Cardiac muscle cell (in vitro differentiated cells and primary cell): ENCODE results near the gene RASGRP3. TPM values are rescaled to one million over a fixed set of nuclear protein-coding genes. Genes with fewer than 3 reads are reported as not detected.

ENCODE experiments used
- DNase-seq, 2 donors: peaks; one replicate each; pipeline versions ENCODE4 v3.0.0 to v3.0.0-alpha.2; 2010 to 2017; ENCODE audit warnings: low read depth in 1 of 2, low spot score in 1 of 2
- H3K27ac ChIP-seq: fragments of 200-600 bp; sonication (generic); 2 replicates; pipeline ENCODE4 v1.5.1; 2016
- H3K27me3 ChIP-seq: fragments of 200-600 bp; sonication (generic); 2 replicates; pipeline ENCODE4 v1.6.0; 2016; ENCODE audit warnings: control low read depth
- H3K36me3 ChIP-seq: fragments of 200-600 bp; sonication (generic); 2 replicates; pipeline ENCODE4 v1.5.1; 2016; ENCODE audit warnings: control low read depth
- H3K4me1 ChIP-seq: fragments of 200-600 bp; sonication (generic); 2 replicates; pipeline ENCODE4 v1.8.1; 2017; ENCODE audit warnings: low read depth, mild to moderate bottlenecking, mixed run types
- H3K4me3 ChIP-seq: fragments of 200-600 bp; sonication (generic); 2 replicates; pipeline ENCODE4 v1.5.1; 2016; ENCODE audit warnings: mild to moderate bottlenecking
- H3K9me3 ChIP-seq: fragments of 200-600 bp; sonication (generic); 2 replicates; pipeline ENCODE4 v1.5.1; 2017; ENCODE audit warnings: low read depth, mild to moderate bottlenecking, control low read depth
- polyA plus RNA-seq: library from polyadenylated mRNA; unstranded; fragments of >200 nt; fragmentation: Nextera tagmentation; extraction: Ambion mirVana; gene quantifications from 2 replicates; pipeline ENCODE4 v1.2.1, GENCODE V29; 2016
- total RNA-seq: library from RNA; depleted of rRNA; stranded (reverse); fragments of >200 nt; gene quantifications from 2 replicates; pipeline ENCODE4 v1.2.3, GENCODE V29; 2016
- TF ChIP-seq, protein P1 (sequence below): IDR thresholded peaks from 2 replicates; pipeline ENCODE4 v1.5.1; 2012; ENCODE audit warnings: low read depth, mild to moderate bottlenecking, low read length

RASGRP3 gene
- total and polyA plus RNA-seq, 2 experiments from 2014 or later, result 19.8 to 21.3 TPM

DNA sequence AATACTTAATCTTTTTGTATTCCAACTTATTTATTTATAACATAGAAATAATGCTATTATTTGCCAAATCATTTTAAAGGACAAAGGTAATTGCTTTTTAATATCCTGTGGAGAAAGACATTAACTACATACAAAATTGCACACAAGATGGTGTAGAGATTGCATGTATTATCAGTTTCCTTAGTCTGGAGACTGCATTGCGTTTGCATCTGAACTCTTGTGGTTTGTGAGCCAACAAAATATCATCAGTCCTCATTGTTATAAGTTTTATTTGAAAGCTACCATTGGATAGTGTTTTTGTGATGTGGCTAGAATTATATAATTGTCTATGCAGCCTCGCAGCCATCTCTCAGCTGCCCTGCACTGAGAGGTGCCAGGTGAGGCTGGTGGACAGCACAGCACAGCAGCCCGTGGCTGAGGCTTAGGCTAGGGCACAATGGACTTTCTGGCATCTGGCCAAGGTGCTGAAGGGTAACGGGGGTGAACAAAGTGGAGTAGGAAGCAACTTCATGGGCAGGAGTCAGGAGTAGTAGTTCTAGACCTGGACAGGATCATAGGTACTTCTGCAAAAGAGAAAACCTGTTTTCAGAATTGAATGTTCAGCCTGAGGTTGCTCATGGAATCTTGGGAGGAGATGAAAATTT is 15.1 kb downstream of the RASGRP3 start:
- DNase-seq, result peak in 1 of 2 donors; percentile 38

DNA sequence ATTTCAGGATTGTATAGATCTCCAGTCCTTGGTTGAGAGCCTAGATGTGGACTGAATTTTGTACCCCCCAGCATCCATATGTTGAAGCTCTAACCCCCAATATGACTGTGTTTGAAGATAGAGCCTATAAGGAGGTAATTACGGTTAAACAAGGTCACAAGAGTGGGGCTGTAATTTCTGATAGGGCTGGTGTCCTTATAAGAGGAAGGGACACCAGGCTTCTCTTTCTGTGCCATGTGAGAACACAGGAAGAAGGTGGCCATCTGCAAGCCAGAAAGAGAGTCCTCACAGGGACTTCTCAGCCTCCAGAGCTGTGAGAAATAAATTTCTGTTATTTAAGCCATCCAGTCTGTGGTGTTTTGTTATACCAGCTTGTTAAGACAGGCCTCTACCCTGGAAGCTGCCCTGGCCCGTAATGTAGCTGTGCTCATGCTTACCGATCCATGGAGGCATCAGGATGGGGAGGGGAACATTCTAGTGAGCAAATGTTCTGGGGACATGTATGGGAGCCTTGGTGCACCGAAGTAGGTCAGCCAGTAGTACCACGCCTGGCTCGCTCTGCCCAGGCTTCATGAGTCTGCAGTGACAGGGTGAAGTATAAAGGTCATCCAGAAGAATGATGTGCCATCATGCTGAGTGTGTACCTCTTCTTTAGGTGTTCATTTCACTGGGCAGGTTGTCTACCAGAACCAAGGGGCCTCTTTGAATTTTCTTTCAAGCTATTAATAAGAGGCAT is 16.1 kb downstream of the RASGRP3 start:
- Histone ChIP-seq H3K27ac (no peak overlapping the region), H3K4me3 (no peak overlapping the region), H3K9me3 (no peaks in the 10 kb centered on the region), H3K36me3 (no peaks in the 10 kb centered on the region), H3K27me3 (no peaks in the 10 kb centered on the region), H3K4me1 (no peaks in the 10 kb centered on the region)
- DNase-seq, result no peak
- TF ChIP-seq, protein P1, sequence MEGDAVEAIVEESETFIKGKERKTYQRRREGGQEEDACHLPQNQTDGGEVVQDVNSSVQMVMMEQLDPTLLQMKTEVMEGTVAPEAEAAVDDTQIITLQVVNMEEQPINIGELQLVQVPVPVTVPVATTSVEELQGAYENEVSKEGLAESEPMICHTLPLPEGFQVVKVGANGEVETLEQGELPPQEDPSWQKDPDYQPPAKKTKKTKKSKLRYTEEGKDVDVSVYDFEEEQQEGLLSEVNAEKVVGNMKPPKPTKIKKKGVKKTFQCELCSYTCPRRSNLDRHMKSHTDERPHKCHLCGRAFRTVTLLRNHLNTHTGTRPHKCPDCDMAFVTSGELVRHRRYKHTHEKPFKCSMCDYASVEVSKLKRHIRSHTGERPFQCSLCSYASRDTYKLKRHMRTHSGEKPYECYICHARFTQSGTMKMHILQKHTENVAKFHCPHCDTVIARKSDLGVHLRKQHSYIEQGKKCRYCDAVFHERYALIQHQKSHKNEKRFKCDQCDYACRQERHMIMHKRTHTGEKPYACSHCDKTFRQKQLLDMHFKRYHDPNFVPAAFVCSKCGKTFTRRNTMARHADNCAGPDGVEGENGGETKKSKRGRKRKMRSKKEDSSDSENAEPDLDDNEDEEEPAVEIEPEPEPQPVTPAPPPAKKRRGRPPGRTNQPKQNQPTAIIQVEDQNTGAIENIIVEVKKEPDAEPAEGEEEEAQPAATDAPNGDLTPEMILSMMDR, result no peak

More for the DNA sequence above, 15.1 kb downstream of the RASGRP3 start:
- H3K9me3 ChIP-seq, result no peaks in the 10 kb centered on the region
- H3K27ac ChIP-seq, result no peak overlapping the region
- no peak overlapping the region for H3K4me3 ChIP-seq
- no peaks in the 10 kb centered on the region for H3K36me3 ChIP-seq
- H3K27me3 ChIP-seq, result no peaks in the 10 kb centered on the region
- TF ChIP-seq, protein P1, result no peak
- H3K4me1 ChIP-seq, result no peaks in the 10 kb centered on the region

DNA sequence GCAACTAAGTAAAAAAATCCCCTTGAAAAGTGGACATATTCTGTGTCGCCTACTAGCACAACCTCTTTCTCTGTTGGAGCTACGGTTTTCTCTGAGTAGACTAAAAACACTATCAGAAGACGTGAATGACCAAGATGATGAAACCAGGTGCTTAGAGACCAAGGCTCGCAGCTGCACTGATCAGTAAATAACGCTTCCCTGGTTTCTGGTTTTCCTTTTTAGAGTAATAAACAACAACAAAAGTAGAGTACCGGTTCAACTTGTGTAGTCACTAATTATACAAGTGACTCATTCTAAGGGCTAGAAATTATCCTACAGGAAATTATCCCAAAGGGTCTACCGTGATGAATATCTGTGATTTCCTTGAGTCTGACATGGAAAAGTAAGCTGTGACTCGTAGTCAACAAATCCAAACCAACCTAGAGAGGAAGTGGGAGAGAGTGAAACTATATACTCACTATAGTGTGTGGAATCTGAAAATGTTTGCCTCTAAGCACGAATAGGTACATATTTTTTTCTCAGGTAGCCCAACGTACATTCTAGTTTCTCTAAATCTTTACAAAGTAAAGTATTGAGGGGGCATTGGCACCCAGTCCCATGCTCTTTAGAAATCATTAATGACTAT is 17.8 kb downstream of the RASGRP3 start:
- no peak overlapping the region for H3K27ac ChIP-seq

DNA sequence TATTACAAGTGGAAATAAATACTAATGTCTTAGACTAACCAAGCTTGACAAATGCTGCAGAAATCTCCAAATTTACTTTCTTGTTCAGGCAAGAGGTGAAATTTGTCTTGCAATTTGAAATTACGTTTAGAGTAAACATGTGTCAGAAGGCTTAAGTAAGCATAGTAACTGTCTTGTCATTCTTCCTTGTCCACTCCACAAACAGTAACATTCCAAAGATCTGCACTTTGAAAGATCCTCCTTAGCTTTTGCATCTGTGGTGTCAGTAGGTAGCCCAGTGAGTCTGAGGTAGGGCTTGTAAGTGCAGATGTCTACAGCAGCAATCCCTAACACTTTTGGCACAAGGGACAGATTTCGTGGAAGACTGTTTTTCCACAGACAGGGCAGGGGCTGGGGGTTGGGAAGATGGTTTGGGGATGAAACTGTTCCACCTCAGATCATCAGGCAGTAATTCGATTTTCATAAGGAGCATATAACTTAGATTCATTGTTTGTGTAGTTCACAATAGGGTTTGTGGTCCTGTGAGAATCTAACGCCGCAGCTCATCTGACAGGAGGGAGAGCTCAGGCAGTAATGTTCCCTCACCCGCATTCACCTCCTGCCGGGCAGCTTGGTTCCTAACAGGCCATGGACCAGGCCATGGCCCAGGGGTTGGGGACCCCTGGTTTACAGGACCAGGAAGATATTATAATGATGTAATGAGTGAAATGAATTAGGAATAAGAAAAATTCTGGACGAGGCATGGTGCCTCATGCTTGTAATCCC is 18.6 kb downstream of the RASGRP3 start:
- no peaks in the 10 kb centered on the region for H3K36me3 ChIP-seq
- no peaks in the 10 kb centered on the region for H3K4me1 ChIP-seq
- H3K27me3 ChIP-seq, result no peaks in the 10 kb centered on the region
- no peak overlapping the region for H3K27ac ChIP-seq
- no peak overlapping the region for H3K4me3 ChIP-seq
- TF ChIP-seq, protein P1, result no peak
- no peaks in the 10 kb centered on the region for H3K9me3 ChIP-seq
- no peak for DNase-seq

More for the DNA sequence above, 17.8 kb downstream of the RASGRP3 start:
- Histone ChIP-seq H3K36me3 (no peaks in the 10 kb centered on the region), H3K9me3 (no peaks in the 10 kb centered on the region), H3K27me3 (no peaks in the 10 kb centered on the region), H3K4me1 (no peaks in the 10 kb centered on the region), H3K4me3 (no peak overlapping the region)
- TF ChIP-seq, protein P1, result no peak
- no peak for DNase-seq

DNA sequence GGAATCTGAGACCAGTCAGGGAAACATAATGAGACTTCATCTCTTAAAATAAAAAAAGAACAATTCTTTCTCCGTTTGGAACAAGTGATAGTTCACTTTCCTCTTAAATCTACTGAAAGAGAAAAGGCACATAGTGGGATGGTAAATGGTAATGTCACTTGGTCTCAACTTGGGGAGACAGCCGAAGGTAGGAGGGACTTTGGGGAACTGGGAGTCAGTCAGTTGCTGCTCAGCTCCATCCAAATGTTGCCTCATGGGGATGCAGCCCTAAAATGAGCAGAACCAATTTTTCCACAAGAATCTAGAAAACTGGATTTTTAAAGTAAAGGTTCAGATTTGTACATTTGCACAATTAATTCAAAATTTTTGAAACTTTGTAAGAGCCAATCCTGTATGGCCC is 19.2 kb downstream of the RASGRP3 start:
- DNase-seq, result no peak
- Histone ChIP-seq H3K27me3 (no peaks in the 10 kb centered on the region), H3K4me1 (no peaks in the 10 kb centered on the region), H3K36me3 (no peaks in the 10 kb centered on the region), H3K9me3 (no peaks in the 10 kb centered on the region), H3K4me3 (no peak overlapping the region), H3K27ac (no peak overlapping the region)
- TF ChIP-seq, protein P1, result no peak
